ENCODE data around the gene PYGM. TPM values are rescaled to one million over a fixed set of nuclear protein-coding genes. Genes with fewer than 3 reads are reported as not detected.

PYGM gene
- total and polyA plus RNA-seq, 2 of the 8 experiments (the other 6 are each of a cell fraction or from before 2014, with no cell fraction given) = 9.6 to 10.0 TPM

- H2BK120ac ChIP-seq (replicated peaks; ENCODE audit: low read depth, low read length) = no peak overlapping the region
- no peak overlapping the region for H3K9ac ChIP-seq (replicated peaks in 1 of 4; ENCODE audit: extremely low read depth in 1 of 4, low read depth in 3 of 4, low read length in 3 of 4)
- H3K23ac ChIP-seq (ENCODE audit: insufficient read length) = no peak overlapping the region
- FAIRE-seq (no peak), DNase-seq (ENCODE audit: low read depth in 1 of 2, low spot score in 2 of 2) (no peak)
- H3K27me3 ChIP-seq (replicated peaks in 1 of 4; ENCODE audit: control insufficient read depth in 3 of 4, extremely low read depth in 1 of 4, insufficient read depth in 3 of 4, low read length in 3 of 4) = peaks cover 4 to 9% (median 6%) of the 10 kb centered on the region in 4 experiments
- H4K8ac ChIP-seq (ENCODE audit: extremely low read depth, insufficient read depth, low read length) = no peak overlapping the region
- H2BK5ac ChIP-seq (ENCODE audit: low read depth, low read length) = peak overlapping the region; percentile 57; the same call in 1 of the 2 replicates
- ChIA-PET POLR2A (ENCODE audit: partially characterized antibody) (interaction anchor here (0.9 to 3.6 kb wide), 8 partner anchors 9 to 49 kb away, joined by 3 to 48 read pairs (median 6); no protein-coding TSS in a partner anchor), CTCF (ENCODE audit: partially characterized antibody) (interaction anchor here (0.6 to 3.3 kb wide), 11 partner anchors 10 to 426 kb away, joined by 3 to 22 read pairs (median 3); no protein-coding TSS in a partner anchor)
- H3K56ac ChIP-seq (replicated peaks; ENCODE audit: insufficient read length, low read depth, low read length) = no peak overlapping the region
- TF ChIP-seq HDAC2 (IDR thresholded peaks at IDR 0.05; ENCODE audit: borderline replicate concordance in 1 of 2, low read depth in 2 of 2, low read length in 2 of 2) (no peak), CBX5 (IDR thresholded peaks at IDR 0.05; ENCODE audit: low read depth, low read length) (no peak), CHD1 (IDR thresholded peaks at IDR 0.05; ENCODE audit: low read depth, low read length) (no peak), SIN3A (conservative IDR thresholded peaks at IDR 0.05 in 1 of 2, IDR thresholded peaks at IDR 0.05 in 1 of 2; ENCODE audit: low read depth in 1 of 2, low read length in 2 of 2) (no peak)
- H2BK20ac ChIP-seq (ENCODE audit: low read length) = 0 out of 2 replicates have a peak overlapping the region, but pooled peaks have one; percentile 34
- H3K18ac ChIP-seq (ENCODE audit: extremely low read depth, low read length) = no peak overlapping the region
- peaks cover 8% of the 10 kb centered on the region; the same call in 1 of the 2 replicates for H3K23me2 ChIP-seq (ENCODE audit: low read depth, low read length)
- no peak overlapping the region for H4K5ac ChIP-seq (ENCODE audit: insufficient read length, low read depth, low read length)
- peak overlapping the region; percentile 23; the same call in 1 of the 2 replicates for H2BK12ac ChIP-seq (ENCODE audit: low read depth, low read length)
- no peaks in the 10 kb centered on the region for H3K9me3 ChIP-seq (ENCODE audit: insufficient read depth in 2 of 2, low read depth in 1 of 2, low read length in 1 of 2)
- no peak overlapping the region for H2AK5ac ChIP-seq (ENCODE audit: low read depth, low read length)
- 85% methylated on average over 7 of the region's 7 CpGs; no CpG with 5 or more reads in 1 of the 2 experiments for WGBS, 2 experiments (ENCODE audit: extremely low coverage in 1 of 2, insufficient coverage in 1 of 2, insufficient read length in 1 of 2, insufficient replicate concordance in 2 of 2, low coverage in 1 of 2, low lambda C conversion rate in 2 of 2, missing lambda C conversion rate in 1 of 2)
- no peak overlapping the region for H4K91ac ChIP-seq (replicated peaks; ENCODE audit: insufficient read length, low read length)
- no peak overlapping the region for H3K14ac ChIP-seq (ENCODE audit: insufficient read length)
- no peak overlapping the region for H2AFZ ChIP-seq (ENCODE audit: low read length)
- H3K4me3 ChIP-seq (ENCODE audit: extremely low read depth in 1 of 4, insufficient read depth in 2 of 4, low read depth in 3 of 4, low read length in 4 of 4) = no peak overlapping the region
- no peak overlapping the region for H3K27ac ChIP-seq (ENCODE audit: low read depth, low read length)
- no peaks in the 10 kb centered on the region for H3K79me2 ChIP-seq (ENCODE audit: control insufficient read depth in 1 of 2, insufficient read depth in 2 of 2, low read length in 2 of 2)
- H4K20me1 ChIP-seq (replicated peaks in 1 of 2; ENCODE audit: control insufficient read depth in 1 of 2, insufficient read depth in 2 of 2, low read length in 2 of 2) = no peaks in the 10 kb centered on the region
- H3K4me1 ChIP-seq (replicated peaks in 1 of 4; ENCODE audit: control insufficient read depth in 3 of 4, insufficient read depth in 4 of 4, low read length in 3 of 4) = peaks cover 10 to 48% (median 28%) of the 10 kb centered on the region in 4 experiments
- H2BK15ac ChIP-seq (ENCODE audit: low read length) = no peak overlapping the region
- no peaks in the 10 kb centered on the region for H3K36me3 ChIP-seq (ENCODE audit: control insufficient read depth in 2 of 4, insufficient read depth in 4 of 4, low read length in 3 of 4)
- no peak overlapping the region for H3K4me2 ChIP-seq (ENCODE audit: insufficient read depth in 1 of 2, low read depth in 2 of 2, low read length in 2 of 2)
- no peak overlapping the region for H3K4ac ChIP-seq (replicated peaks; ENCODE audit: insufficient read length, low read depth, low read length)
- peaks cover 4% of the 10 kb centered on the region; the same call in 1 of the 2 replicates for H3K79me1 ChIP-seq (ENCODE audit: low read depth, low read length)
Observed at GRCh38 chr11:64726867-64727530, 32.8 kb downstream of the PYGM start.
